Subcutaneous adipose tissue (tissue), 4 donors: ENCODE data around the gene SNRNP40. TPM values are rescaled to one million over a fixed set of nuclear protein-coding genes. Genes with fewer than 3 reads are reported as not detected.

ENCODE experiments used
- CTCF ChIP-seq: fragments of 450-650 bp; IDR thresholded peaks from one replicate; pipeline ENCODE4 v1.5.1; 2016; ENCODE audit warnings: low read depth, mild to moderate bottlenecking, control low read depth, antibody characterized with exemption, moderate library complexity
- total RNA-seq, 4 donors: library from RNA; depleted of rRNA; stranded (reverse); fragments of >200 nt; gene quantifications; one replicate each; pipeline ENCODE4 v1.1.0, GENCODE V29; 2016

SNRNP40 gene
- total RNA-seq = 10 to 100 TPM; 31.9 to 41.9 (median 33.9) TPM

GRCh38 chr1:31296486-31297276 lies at the start of gene SNRNP40, which contains the start of gene ZCCHC17:
TSS of gene SNRNP40 (minus strand) at chr1:31296788. CDS start at chr1:31296751, 37 bp downstream.
TSS of gene ZCCHC17 (plus strand) at chr1:31297032. CDS start at chr1:31310099, 13,067 bp downstream.
- TF ChIP-seq CTCF = no peak

- no peak for TF ChIP-seq CTCF
These were observed 49.0 kb upstream of the SNRNP40 start for GRCh38 chr1:31345635-31346034.

- no peak for TF ChIP-seq CTCF
These were observed 47.9 kb upstream of the SNRNP40 start for GRCh38 chr1:31344503-31344902.

GRCh38 chr1:31336687-31337467 lies 40.3 kb upstream of the SNRNP40 start:
- TF ChIP-seq CTCF = no peak

GRCh38 chr1:31335007-31335406 lies 38.4 kb upstream of the SNRNP40 start:
- no peak for TF ChIP-seq CTCF

GRCh38 chr1:31327381-31327780 lies 30.8 kb upstream of the SNRNP40 start:
- no peak for TF ChIP-seq CTCF

- TF ChIP-seq CTCF = no peak
These were observed 29.9 kb upstream of the SNRNP40 start for GRCh38 chr1:31326461-31326860.
